GM19238 (cell line): ENCODE results near the gene CYP4F22.
"Not testable (repeated sequence)": the region's sequence is repeated elsewhere in the genome, so short reads cannot be mapped to it uniquely, and the experiment has no call there.

Experiments
- DNase-seq: peaks from one replicate; pipeline ENCODE4 v3.0.0; 2011; ENCODE audit warnings: low spot score; ENCODE audit not compliant: insufficient read length

Gene CYP4F22

GRCh38 chr19:15488489-15489226 is 19.7 kb upstream of the CYP4F22 start:
- no peak for DNase-seq

GRCh38 chr19:15495151-15495550 is 13.2 kb upstream of the CYP4F22 start:
- DNase-seq: no peak

- DNase-seq: no peak
Observed at GRCh38 chr19:15498156-15498858, 10.0 kb upstream of the CYP4F22 start.

- no peak for DNase-seq
Observed at GRCh38 chr19:15498910-15499309, 9.4 kb upstream of the CYP4F22 start.

GRCh38 chr19:15501596-15501995 is 6.7 kb upstream of the CYP4F22 start:
- no peak for DNase-seq

GRCh38 chr19:15502264-15502663 is 6.1 kb upstream of the CYP4F22 start:
- DNase-seq: no peak

- DNase-seq: no peak
Observed at GRCh38 chr19:15506074-15506571, 2.2 kb upstream of the CYP4F22 start.

GRCh38 chr19:15507068-15508034 is 974 bp upstream of the CYP4F22 start:
- no peak for DNase-seq

GRCh38 chr19:15511671-15512424 is 3.5 kb downstream of the CYP4F22 start:
- DNase-seq: no peak

GRCh38 chr19:15515227-15515625 is 6.9 kb downstream of the CYP4F22 start:
- DNase-seq: not testable (repeated sequence)

- no peak for DNase-seq
Observed at GRCh38 chr19:15516363-15516762, 8.0 kb downstream of the CYP4F22 start.

GRCh38 chr19:15517778-15518177 is 9.5 kb downstream of the CYP4F22 start:
- no peak for DNase-seq

- no peak for DNase-seq
Observed at GRCh38 chr19:15519433-15519976, 11.2 kb downstream of the CYP4F22 start.

- DNase-seq: no peak
Observed at GRCh38 chr19:15524781-15525180, 16.5 kb downstream of the CYP4F22 start.

GRCh38 chr19:15525291-15525690 is 17.0 kb downstream of the CYP4F22 start:
- no peak for DNase-seq

GRCh38 chr19:15526408-15526807 is 18.1 kb downstream of the CYP4F22 start:
- DNase-seq: no peak

GRCh38 chr19:15527705-15528104 is 19.4 kb downstream of the CYP4F22 start:
- no peak for DNase-seq

GRCh38 chr19:15529774-15530372 is 21.5 kb downstream of the CYP4F22 start:
- DNase-seq: no peak

- DNase-seq: no peak
Observed at GRCh38 chr19:15532779-15533521, 24.6 kb downstream of the CYP4F22 start.

GRCh38 chr19:15533522-15533830 is 25.2 kb downstream of the CYP4F22 start:
- not testable (repeated sequence) for DNase-seq
